ENCODE data around the gene PDXK.
A peak's percentile ranks its signal among the peaks of the same experiment; 100 is the strongest.
"Not testable (repeated sequence)": the region's sequence is repeated elsewhere in the genome, so short reads cannot be mapped to it uniquely, and the experiment has no call there.

PDXK gene

DNA sequence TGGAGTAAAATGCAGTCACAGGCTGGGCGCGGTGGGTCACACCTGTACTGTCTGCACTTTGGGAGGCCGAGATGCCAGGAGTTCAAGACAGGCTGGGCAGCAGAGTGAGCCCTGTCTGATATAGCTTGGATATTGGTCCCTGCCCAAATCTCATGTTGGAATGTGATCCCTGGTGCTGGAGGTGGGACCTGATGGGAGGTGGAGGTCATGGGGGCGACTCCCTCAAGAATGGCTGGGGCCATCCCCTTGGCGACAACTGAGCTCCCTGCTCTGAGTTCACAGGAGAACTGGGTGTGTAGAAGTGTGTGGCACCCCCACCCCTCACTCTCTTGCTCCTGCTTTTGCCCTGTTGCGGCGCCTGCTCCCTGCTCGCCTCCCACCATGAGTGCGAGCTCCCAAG is 11.5 kb upstream of the PDXK start:
- DNase-seq (ENCODE audit: low read depth, low spot score): no peak
- in situ Hi-C loops (cut with HindIII; ENCODE audit: low sequenced_read_pairs): no loop called here

DNA sequence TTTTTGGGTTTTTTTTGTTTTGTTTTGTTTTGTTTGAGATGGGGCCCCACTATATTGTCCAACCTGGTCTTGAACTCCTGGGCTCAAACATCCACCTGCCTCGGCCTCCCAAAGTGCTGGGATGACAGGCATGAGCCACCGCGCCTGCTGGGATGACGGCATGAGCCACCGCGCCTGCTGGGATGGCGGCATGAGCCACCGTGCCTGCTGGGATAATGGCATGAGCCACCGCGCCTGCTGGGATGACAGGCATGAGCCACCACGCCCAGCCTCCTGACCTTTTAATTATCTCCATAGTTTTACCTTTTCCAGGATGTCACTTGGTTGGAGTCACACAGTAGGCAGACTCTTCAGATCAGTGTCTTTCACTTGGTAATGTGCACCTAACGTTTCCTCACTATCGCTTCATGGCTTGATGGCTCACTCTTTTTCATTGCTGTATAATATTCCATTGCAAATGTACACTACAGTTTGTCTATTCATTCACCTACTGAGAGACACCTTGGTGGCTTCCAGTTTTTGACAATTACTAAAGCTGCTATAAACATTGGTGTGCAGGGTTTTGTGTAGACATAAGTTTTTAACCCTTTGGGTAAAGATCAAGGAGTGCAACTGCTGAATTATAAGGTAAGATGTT is 10.1 kb upstream of the PDXK start:
- TF ChIP-seq, protein P1, sequence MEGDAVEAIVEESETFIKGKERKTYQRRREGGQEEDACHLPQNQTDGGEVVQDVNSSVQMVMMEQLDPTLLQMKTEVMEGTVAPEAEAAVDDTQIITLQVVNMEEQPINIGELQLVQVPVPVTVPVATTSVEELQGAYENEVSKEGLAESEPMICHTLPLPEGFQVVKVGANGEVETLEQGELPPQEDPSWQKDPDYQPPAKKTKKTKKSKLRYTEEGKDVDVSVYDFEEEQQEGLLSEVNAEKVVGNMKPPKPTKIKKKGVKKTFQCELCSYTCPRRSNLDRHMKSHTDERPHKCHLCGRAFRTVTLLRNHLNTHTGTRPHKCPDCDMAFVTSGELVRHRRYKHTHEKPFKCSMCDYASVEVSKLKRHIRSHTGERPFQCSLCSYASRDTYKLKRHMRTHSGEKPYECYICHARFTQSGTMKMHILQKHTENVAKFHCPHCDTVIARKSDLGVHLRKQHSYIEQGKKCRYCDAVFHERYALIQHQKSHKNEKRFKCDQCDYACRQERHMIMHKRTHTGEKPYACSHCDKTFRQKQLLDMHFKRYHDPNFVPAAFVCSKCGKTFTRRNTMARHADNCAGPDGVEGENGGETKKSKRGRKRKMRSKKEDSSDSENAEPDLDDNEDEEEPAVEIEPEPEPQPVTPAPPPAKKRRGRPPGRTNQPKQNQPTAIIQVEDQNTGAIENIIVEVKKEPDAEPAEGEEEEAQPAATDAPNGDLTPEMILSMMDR (IDR thresholded peaks at IDR 0.05; ENCODE audit: low read depth, low read length): no peak
- in situ Hi-C loops (cut with HindIII; ENCODE audit: low sequenced_read_pairs): no loop called here
- no peak overlapping the region for H3K4me3 ChIP-seq (ENCODE audit: low read depth, low read length)
- DNase-seq (ENCODE audit: low read depth, low spot score): no peak

More for the DNA sequence above, 11.5 kb upstream of the PDXK start:
- no peak overlapping the region for H3K4me3 ChIP-seq (ENCODE audit: low read depth, low read length)
- TF ChIP-seq, protein P1 (IDR thresholded peaks at IDR 0.05; ENCODE audit: low read depth, low read length): no peak

DNA sequence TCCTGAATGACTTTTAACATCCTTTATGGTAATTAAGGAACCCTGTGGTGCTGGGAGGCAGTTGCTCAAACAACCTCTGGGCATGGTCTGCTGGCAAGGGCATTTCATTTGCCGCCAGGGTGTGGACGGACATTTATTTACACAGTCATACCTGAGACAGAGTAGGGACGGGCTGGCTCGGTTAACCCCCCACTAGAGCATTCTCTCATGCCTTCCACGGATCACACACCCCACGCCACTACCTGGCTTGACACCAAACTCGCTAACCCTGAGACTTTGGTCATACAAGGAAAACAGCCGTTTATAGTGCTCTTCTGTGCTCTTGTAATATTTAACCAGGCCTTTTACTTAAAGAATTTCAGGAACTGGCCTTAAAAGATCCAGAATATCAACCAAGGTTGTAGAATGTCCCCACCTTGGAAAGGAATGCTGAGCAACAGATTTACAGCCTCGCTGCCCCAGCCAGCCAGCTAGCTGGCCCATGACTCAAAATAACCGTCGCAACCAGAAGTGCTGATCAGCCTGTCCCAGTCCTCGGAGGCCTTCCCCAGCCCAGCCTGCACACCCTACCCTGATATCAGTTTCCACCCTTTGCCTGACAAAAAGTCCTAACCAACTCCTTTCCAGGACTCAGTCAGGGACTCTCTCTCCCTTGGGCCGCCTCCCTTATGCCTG is 6.5 kb upstream of the PDXK start:
- peak; percentile 59 for DNase-seq (ENCODE audit: low read depth, low spot score)
- no peak overlapping the region for H3K4me3 ChIP-seq (ENCODE audit: low read depth, low read length)
- TF ChIP-seq, protein P1 (IDR thresholded peaks at IDR 0.05; ENCODE audit: low read depth, low read length): no peak
- in situ Hi-C loops (cut with HindIII; ENCODE audit: low sequenced_read_pairs): no loop called here

DNA sequence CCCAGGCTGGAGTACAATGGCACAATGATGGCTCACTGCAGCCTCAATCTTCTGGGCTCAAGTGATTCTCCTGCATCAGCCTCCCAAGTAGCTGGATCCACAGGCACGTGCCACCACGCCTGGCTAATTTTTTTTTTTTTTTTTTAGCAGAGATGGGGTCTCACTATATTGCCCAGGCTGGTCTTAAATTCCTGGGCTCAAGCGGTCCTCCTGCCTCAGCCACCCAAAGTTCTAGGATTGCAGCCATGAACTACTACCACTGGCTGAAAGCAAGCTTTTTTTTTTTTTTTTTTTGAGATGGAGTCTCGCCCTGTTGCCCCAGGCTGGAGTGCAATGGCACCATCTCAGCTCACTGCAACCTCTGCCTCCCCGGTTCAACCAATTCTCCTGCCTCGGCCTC is 5.8 kb upstream of the PDXK start:
- H3K4me3 ChIP-seq (ENCODE audit: low read depth, low read length); in situ Hi-C loops (cut with HindIII; ENCODE audit: low sequenced_read_pairs); DNase-seq (ENCODE audit: low read depth, low spot score): not testable (repeated sequence)

DNA sequence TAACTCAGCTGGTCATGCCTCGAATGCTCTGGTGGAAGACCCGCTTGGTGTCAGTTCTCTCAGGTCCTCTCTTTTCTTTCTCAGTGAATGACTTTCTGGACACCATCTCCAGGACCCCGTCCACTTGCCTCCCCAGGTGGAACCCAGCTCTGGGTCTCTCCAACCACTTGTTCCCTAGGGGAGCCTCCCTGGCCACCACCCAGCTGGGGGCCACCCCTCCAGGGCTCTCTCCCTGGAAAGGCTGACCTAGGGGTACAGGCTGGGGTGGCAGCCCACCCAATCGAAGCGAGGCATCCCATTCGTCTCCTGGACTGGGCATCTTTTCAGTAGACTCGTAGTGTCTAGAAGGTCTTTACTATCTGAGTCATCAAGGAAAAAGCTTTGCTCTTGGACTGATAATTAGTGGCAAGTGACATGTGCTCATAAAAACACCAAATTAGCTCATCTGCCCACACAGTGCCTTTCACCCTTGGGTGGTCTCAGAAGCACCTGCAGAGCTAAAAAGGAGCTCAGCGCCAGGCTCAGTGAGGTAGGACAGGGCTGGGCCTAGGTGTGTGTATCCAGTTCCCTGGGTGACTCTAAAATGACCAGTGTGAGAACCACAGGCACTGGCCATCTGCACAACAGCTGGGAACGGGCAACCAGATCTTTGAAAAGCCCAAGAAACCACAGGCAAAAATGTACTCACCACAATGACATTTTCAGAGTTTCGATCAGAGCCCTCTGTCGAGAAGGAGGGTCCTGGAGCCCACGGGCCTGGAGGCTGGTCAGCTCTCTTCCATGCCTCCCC is 2.4 kb upstream of the PDXK start:
- in situ Hi-C loops (cut with HindIII; ENCODE audit: low sequenced_read_pairs): no loop called here
- DNase-seq (ENCODE audit: low read depth, low spot score): peak; percentile 71
- TF ChIP-seq, protein P1 (IDR thresholded peaks at IDR 0.05; ENCODE audit: low read depth, low read length): no peak
- H3K4me3 ChIP-seq (ENCODE audit: low read depth, low read length): no peak overlapping the region

DNA sequence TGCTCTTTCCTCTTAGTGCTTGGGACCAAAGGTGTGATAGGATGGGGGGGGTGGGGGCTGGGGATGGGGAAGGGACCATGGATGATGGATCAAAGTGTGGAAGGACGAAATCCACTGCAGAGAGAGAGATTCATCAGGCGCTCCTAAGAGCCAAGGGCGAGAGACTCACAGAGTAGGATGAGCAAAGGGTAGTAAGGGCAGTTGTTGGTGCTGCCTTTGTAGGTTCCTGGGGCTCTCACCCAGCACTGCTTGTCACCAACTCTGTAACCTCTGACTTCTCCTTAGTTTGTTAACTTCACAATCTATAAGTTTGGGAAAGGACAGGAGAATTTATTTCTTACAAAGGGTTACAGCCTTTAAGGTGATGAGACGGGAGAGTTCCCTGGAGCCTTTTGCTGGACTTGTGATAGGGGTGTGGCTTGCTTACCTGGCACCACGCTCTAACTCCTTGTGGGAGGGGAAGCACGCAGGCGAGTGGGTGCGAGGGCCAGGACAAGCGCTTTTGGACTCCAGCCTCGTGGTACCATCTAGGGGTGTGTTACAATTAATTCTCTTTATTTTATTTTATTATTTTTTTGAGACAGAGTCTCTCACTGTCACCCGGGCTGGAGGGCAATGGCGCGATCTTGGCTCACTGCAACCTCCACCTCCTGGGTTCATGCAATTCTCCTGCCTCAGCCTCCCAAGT is 1.6 kb upstream of the PDXK start:
- in situ Hi-C loops (cut with HindIII; ENCODE audit: low sequenced_read_pairs): no loop called here
- TF ChIP-seq, protein P1 (IDR thresholded peaks at IDR 0.05; ENCODE audit: low read depth, low read length): no peak
- no peak overlapping the region for H3K4me3 ChIP-seq (ENCODE audit: low read depth, low read length)
- no peak for DNase-seq (ENCODE audit: low read depth, low spot score)

All from astrocyte of the spinal cord (primary cell).